GM21390 (cell line): ENCODE measurements around the gene PLA2G4D.

Source experiments
- ATAC-seq: cut with Tn5 transposase; IDR thresholded peaks from one replicate; pipeline ENCODE4 v1.9.1; 2021; ENCODE audit not compliant: unreplicated experiment

Gene PLA2G4D

GRCh38 chr15:42057799-42058646 lies 36.3 kb downstream of the PLA2G4D start:
- ATAC-seq: no peak

GRCh38 chr15:42056934-42057798 lies 37.2 kb downstream of the PLA2G4D start:
- ATAC-seq: no peak

- no peak for ATAC-seq
Measured at GRCh38 chr15:42053914-42054313, 40.4 kb downstream of the PLA2G4D start.

- no peak for ATAC-seq
Measured at GRCh38 chr15:42053010-42053409, 41.4 kb downstream of the PLA2G4D start.

GRCh38 chr15:42050484-42051255 lies 43.7 kb downstream of the PLA2G4D start:
- ATAC-seq: no peak

GRCh38 chr15:42048821-42049200 lies 45.6 kb downstream of the PLA2G4D start:
- ATAC-seq: no peak

- ATAC-seq: no peak
Measured at GRCh38 chr15:42048080-42048820, 46.1 kb downstream of the PLA2G4D start.

- no peak for ATAC-seq
Measured at GRCh38 chr15:42046597-42046996, 47.8 kb downstream of the PLA2G4D start.

- no peak for ATAC-seq
Measured at GRCh38 chr15:42045211-42045615, 49.1 kb downstream of the PLA2G4D start.

- no peak for ATAC-seq
Measured at GRCh38 chr15:42042602-42043400, 51.6 kb downstream of the PLA2G4D start.

GRCh38 chr15:42038401-42038800 lies 56.0 kb downstream of the PLA2G4D start:
- ATAC-seq: no peak

GRCh38 chr15:42037656-42038055 lies 56.7 kb downstream of the PLA2G4D start:
- no peak for ATAC-seq

- ATAC-seq: no peak
Measured at GRCh38 chr15:42036966-42037365, 57.4 kb downstream of the PLA2G4D start.

- no peak for ATAC-seq
Measured at GRCh38 chr15:42036112-42036905, 58.1 kb downstream of the PLA2G4D start.

- ATAC-seq: no peak
Measured at GRCh38 chr15:42035435-42035761, 59.0 kb downstream of the PLA2G4D start.

- ATAC-seq: no peak
Measured at GRCh38 chr15:42034628-42035434, 59.5 kb downstream of the PLA2G4D start.

GRCh38 chr15:42033214-42033873 lies 61.0 kb downstream of the PLA2G4D start:
- ATAC-seq: no peak
